Hepatic stellate cell (primary cell): ENCODE results near the gene FAM13A.
A peak's percentile ranks its signal among the peaks of the same experiment; 100 is the strongest.
"Not testable (repeated sequence)": the region's sequence is repeated elsewhere in the genome, so short reads cannot be mapped to it uniquely, and the experiment has no call there.

Source experiments
- DNase-seq: peaks from one replicate; pipeline ENCODE4 v3.0.0; 2011; ENCODE audit warnings: low spot score

Gene FAM13A

GRCh38 chr4:88960576-88960975 lies 96.4 kb downstream of the FAM13A start:
- DNase-seq, result no peak

DNA sequence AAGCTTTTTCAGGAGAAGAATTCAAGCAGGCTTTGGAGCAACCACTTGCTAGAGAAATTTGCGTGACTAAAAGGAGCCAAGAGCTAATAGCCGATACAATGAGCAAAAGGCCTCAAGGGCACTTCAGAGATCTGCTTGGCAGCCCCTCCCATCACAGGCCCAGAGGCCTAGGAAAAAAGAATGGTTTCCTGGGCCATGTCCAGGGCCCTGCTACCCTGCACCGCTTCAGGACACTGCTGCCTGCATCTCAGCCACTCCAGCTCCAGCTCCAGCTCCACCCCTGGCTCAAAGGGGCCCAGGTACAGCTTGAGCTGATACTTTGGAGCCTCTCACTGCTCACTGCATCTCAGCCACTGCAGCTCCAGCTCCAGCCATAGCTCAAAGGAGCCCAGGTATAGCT lies 98.9 kb downstream of the FAM13A start:
- no peak for DNase-seq

- no peak for DNase-seq
Observed at GRCh38 chr4:88957570-88957969, 99.4 kb downstream of the FAM13A start.

- DNase-seq, result no peak
Observed at GRCh38 chr4:88955580-88956380, 101.2 kb downstream of the FAM13A start.

- DNase-seq, result no peak
Observed at GRCh38 chr4:88953400-88953799, 103.6 kb downstream of the FAM13A start.

DNA sequence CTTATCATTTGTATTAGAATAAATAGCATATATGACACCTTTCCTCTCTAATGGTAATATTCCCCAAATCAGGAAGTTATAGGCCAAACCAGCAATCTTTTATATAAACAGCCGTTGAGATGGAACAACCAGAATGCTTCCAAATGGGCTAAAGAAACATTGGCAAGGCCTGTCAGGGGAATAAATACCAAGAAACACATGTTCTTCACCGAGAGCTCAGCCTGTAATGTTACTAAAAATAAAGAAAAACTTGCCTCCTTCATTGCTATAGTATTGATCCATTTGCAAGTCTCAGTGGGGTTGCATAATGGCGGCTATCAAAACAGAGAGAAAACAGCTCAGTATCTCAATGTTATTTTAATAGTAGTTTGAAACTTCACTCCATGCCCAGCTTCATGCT lies 104.9 kb downstream of the FAM13A start:
- no peak for DNase-seq

DNA sequence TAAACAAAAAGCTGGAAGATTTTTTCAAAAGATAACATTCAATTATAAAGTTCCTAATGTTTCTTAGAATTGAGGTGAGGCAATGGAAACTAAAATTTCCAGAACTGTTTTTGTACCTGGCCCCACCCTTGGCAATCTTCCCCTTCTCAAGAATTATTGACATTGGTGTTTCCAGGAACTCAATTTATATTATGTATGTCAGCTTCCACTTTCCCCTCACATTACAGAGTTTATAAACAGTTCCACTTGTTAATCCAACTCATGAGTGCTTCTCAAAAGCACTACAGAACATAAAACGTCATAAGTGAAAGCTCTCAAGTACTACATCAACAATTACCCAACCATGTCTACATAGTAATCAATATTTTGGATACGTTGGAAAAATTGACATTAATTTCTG lies 107.4 kb downstream of the FAM13A start:
- DNase-seq, result no peak

GRCh38 chr4:88940506-88940905 lies 116.5 kb downstream of the FAM13A start:
- DNase-seq, result no peak

- no peak for DNase-seq
Observed at GRCh38 chr4:88939697-88940096, 117.3 kb downstream of the FAM13A start.

GRCh38 chr4:88938138-88938537 lies 118.8 kb downstream of the FAM13A start:
- DNase-seq, result peak; percentile 31

- peak; percentile 2 for DNase-seq
Observed at GRCh38 chr4:88937081-88937480, 119.9 kb downstream of the FAM13A start.

DNA sequence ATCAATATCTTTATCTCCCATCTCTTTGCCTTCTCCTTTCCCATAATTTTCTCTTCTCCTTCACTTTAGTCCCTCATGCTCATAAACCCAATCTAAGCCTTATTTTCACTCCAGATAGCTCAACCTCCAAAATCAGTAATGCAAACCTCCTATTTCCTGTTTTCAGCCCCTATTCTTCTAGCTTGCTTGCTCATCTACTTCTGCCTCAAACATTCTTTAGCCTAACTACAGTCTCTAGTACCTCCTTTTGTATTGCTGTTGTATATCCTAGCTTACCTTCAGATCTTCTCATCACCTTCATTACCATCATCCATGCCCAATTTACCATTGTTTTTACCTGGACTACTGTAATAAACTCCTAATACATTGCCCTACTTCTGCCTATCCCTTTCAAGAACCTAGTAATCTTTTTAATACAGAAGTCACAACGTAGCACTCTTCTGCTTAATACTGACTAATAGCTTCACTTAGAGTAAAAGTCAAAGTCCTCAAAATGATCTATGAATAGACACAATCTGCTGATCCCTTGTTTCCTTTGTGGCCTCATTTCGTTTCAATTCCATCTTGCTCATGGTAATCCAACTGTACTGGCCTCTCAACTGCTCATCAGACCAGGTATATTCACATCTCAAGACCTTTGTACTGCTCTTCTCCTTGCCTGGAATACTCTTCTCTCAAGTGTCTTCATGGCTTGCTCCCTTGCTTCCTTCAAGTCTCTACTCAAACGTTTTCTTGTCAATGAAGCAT lies 123.4 kb downstream of the FAM13A start:
- DNase-seq, result no peak

DNA sequence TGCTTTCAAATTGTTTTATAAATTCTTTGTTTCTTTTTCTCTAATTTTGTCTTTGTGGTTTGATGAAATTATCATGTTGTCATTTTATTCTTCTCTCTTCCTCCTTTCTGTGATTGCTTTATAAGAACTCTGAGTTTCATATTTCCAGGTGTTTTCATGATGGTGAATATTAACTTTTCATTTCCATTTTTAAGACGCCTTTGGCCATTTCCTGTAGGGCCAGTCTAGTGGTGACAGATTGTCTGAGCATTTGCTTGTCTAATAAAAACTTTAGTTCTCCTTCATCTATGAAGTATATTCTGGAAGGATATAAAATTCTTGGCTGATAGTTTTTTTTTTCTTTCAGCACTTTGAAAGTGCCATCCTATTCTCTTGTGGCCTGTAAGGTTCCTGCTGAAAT lies 128.1 kb downstream of the FAM13A start:
- DNase-seq, result no peak

DNA sequence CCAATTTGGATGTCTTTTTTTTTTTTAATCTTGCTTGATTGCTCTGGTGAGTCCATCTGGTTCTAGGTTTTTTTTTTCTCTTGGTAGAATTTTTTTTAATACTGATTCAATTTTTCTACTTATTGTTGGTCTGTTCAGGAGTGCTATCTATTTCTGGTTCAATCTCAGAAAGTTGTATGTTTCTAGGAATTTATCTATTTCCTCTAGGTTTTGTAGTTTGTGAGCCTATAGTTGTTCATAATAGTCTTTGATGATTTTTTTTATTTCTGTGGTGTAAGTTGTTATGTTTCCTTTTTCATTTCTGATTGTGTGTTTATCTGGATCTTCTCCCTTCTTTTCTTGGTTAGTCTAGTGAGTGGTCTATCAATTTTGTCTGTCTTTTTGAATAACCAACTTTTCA lies 129.6 kb downstream of the FAM13A start:
- no peak for DNase-seq

DNA sequence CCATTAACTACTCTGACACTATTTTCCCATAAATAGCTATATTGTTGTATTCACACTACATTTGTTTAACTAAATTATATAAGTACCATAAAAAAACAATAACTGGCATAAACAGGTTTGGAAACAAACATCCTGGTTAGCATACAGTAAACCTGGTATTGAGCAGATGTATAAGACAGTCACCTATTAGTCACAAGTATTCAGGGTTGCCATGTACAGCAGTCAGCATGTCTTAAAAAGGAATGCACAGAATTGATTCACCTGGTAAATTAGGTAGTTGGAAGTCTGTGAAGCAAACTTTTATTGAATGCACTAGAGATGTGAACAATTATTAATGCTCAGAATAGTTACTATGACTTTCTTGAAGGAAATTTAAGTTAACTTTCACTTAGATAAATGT lies 137.9 kb downstream of the FAM13A start:
- no peak for DNase-seq

GRCh38 chr4:88913181-88913580 lies 143.8 kb downstream of the FAM13A start:
- not testable (repeated sequence) for DNase-seq

- no peak for DNase-seq
Observed at GRCh38 chr4:88911246-88912212, 145.5 kb downstream of the FAM13A start.

GRCh38 chr4:88910101-88910500 lies 146.9 kb downstream of the FAM13A start:
- DNase-seq, result no peak

GRCh38 chr4:88908521-88908920 lies 148.5 kb downstream of the FAM13A start:
- no peak for DNase-seq

DNA sequence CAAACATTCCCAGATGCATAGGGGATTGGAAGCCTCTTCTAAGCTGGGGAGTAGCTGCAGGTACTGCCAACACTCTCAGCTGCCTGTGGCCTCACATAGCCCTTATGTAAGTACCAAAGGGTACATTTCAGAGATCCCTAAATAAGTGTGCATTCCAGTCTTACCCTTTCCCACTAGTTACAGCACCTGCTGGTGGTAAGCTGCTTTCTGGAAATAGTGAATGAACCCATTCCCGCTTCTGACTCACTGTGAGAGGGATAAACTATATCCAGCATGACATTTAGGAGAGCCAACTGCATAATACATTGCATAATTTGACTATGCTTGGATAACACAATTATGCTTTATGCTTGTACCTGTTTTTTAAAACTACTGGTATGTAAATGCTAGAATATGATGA lies 149.0 kb downstream of the FAM13A start:
- no peak for DNase-seq

DNA sequence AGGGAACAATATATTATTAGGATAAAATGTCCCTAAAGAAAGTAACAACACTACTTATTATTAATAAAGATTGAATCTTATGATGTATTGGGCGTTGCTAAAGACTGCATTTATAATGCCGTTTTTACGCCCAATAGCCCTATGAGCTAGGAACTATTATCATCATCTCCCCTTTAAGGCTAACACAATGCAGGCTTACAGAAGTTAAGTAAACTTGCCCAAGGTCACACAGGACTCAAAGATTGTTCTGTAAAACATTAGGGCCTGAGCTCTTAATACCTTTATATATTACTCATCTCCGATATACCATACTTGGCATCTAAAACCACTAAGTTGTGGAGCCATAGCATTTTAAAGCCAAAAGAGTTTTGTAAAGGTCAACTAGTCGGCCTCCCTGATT lies 149.5 kb downstream of the FAM13A start:
- no peak for DNase-seq

GRCh38 chr4:88904240-88904639 lies 152.7 kb downstream of the FAM13A start:
- not testable (repeated sequence) for DNase-seq
